Heart left ventricle (tissue), 16 donors: Measurements from ENCODE around the gene POLE3. TPM values are rescaled to one million over a fixed set of nuclear protein-coding genes. Genes with fewer than 3 reads are reported as not detected.
A peak's percentile ranks its signal among the peaks of the same experiment; 100 is the strongest.
"Not testable (repeated sequence)": the region's sequence is repeated elsewhere in the genome, so short reads cannot be mapped to it uniquely, and the experiment has no call there.

ENCODE experiments used
- ATAC-seq, 4 donors: fragments of 200-7000 bp; cut with Tn5 transposase; one replicate each; pipeline ENCODE4 v1.9.1; 2020 to 2022; ENCODE audit warnings: moderate library complexity in 4 of 4, mild to moderate bottlenecking in 3 of 4, moderate number of reproducible peaks in 1 of 4
- DNase-seq, 5 donors: peaks; one replicate each; pipeline ENCODE4 v3.0.0-alpha.2; 2020
- H3K27ac ChIP-seq, 12 donors: fragments of 200-600 bp; sonication (generic) in 4 of 12; one replicate each; pipeline versions ENCODE4 v1.5.0 to v1.8.0; 2016 to 2022; ENCODE audit warnings: mild to moderate bottlenecking in 2 of 12
- H3K27me3 ChIP-seq, 9 donors: fragments of 200-600 bp; sonication (generic) in 2 of 9; one replicate each; pipeline versions ENCODE4 v1.5.1 to v1.8.0; 2016 to 2022; ENCODE audit warnings: mild to moderate bottlenecking in 3 of 9
- H3K36me3 ChIP-seq, 9 donors: fragments of 200-600 bp; sonication (generic) in 2 of 9; one replicate each; pipeline versions ENCODE4 v1.5.0 to v1.8.0; 2018 to 2022; ENCODE audit warnings: mild to moderate bottlenecking in 2 of 9
- H3K4me1 ChIP-seq, 12 donors: fragments of 200-600 bp; sonication (generic) in 4 of 12; one replicate each; pipeline versions ENCODE4 v1.5.0 to v1.8.0; 2016 to 2022; ENCODE audit warnings: mild to moderate bottlenecking in 3 of 12
- H3K4me3 ChIP-seq, 12 donors: fragments of 200-600 bp; sonication (generic) in 4 of 12; one replicate each; pipeline versions ENCODE4 v1.5.0 to v1.8.0; 2017 to 2022; ENCODE audit warnings: mild to moderate bottlenecking in 9 of 12, moderate library complexity in 4 of 12
- H3K9me3 ChIP-seq, 12 donors: fragments of 200-600 bp; sonication (generic) in 4 of 12; one replicate each; pipeline versions ENCODE4 v1.5.0 to v1.8.0; 2016 to 2022; ENCODE audit warnings: mild to moderate bottlenecking in 1 of 12
- CTCF ChIP-seq, 12 donors: fragments of 200-600 bp; sonication (generic) in 4 of 12; IDR thresholded peaks; one replicate each; pipeline versions ENCODE4 v1.5.0 to v1.8.0; 2018 to 2022; ENCODE audit warnings: antibody characterized with exemption in 12 of 12, mild to moderate bottlenecking in 5 of 12
- POLR2A ChIP-seq, 2 donors: fragments of 450-650 bp; IDR thresholded peaks; one replicate each; pipeline ENCODE4 v1.6.1; 2017; ENCODE audit warnings: antibody characterized with exemption in 2 of 2, mild to moderate bottlenecking in 2 of 2, moderate library complexity in 2 of 2
- WGBS, 4 donors: extraction: QIAGEN DNeasy Blood & Tissue Kit in 2 of 4; methylation state at CpG; one replicate each; pipeline versions ENCODE4 v1.1.5 to v1.1.7; 2013 to 2018; 5-methylcytosine and 5-hydroxymethylcytosine counted together
- intact Hi-C, 10 donors: fragments of 100-400 bp; cut with DNase I; formaldehyde crosslinking; loops; one replicate each; pipeline versions ENCODE4 v1.11.1 to v1.14.2; 2022
- polyA plus RNA-seq, 2 donors: library from polyadenylated mRNA; stranded (reverse); fragments of 200-250 nt; gene quantifications; one replicate each; pipeline ENCODE4 v1.2.3, GENCODE V29; 2013
- total RNA-seq, 9 donors: library from RNA; depleted of rRNA in 2 of 9; stranded (reverse); fragments of >200 nt in 2 of 9; fragmentation: NEBNext Ultra II Directional in 3 of 9; extraction: Animal tissue kit (Norgen Biotek cat#: 25700) in 3 of 9; gene quantifications; one replicate each; pipeline versions ENCODE4 v1.1.0 to v1.2.4, GENCODE V29; 2016 to 2023
- donor health status: ischemic (EF 13 %, LVEDD 7.1; RV severe dilation, severe dysfunction).
- donor health status: healthy with polysubstance abuse.
- donor health status: DM: no; HTN: yes; CAD: no.
- donor health status: DM: no; HTN: no; CAD: no.
- donor health status: ischemic (EF 25% LVEDD 6.9; RV normal size, moderate dysfunction).
- donor health status: ischemic (EF 25% LVEDD 5.7; RV mildly dilated, moderate dysfunction).
- donor health status: healthy.
- donor health status: DM: yes; HTN: yes; CAD: no.
- donor health status: ischemic (EF 35%, LVEDD 5.7; RV mildly dilated, moderate dysfunction).
- donor health status: nonischemic (EF 11% LVEDD 7.7; RV severe dilation, severe dysfunction).
- donor health status: DM: yes; HTN: yes; CAD: no.
- donor health status: PGD.
- donor health status: ischemic (EF 29% LVEDD 5.4; RV normal size, mild dysfunction).
- donor health status: nonischemic (EF 23%, LVEDD 6.1; RV moderate dilation, normal function).

The POLE3 gene
- total and polyA plus RNA-seq, 11 donors = 14.9 to 72.4 (median 24.3) TPM

- TF ChIP-seq CTCF (IDR thresholded peaks at IDR 0.05) = no peak
- no peak for TF ChIP-seq POLR2A (IDR thresholded peaks at IDR 0.05)
- H3K36me3 ChIP-seq = peaks cover 0 to 3% (median 0%) of the 10 kb centered on the region in 9 donors
- H3K27me3 ChIP-seq = no peaks in the 10 kb centered on the region
- H3K4me3 ChIP-seq = no peak overlapping the region
- WGBS, 4 donors = 50 to 71% (median 66%) methylated on average over 1 of the region's 1 CpG
- no peak overlapping the region for H3K27ac ChIP-seq
- no peaks in the 10 kb centered on the region for H3K9me3 ChIP-seq
- DNase-seq (no peak), ATAC-seq (no peak)
- intact Hi-C loops = no loop called here
- peaks cover 0 to 9% (median under 1%) of the 10 kb centered on the region in 12 donors for H3K4me1 ChIP-seq
Observed at GRCh38 chr9:113380869-113381378, 29.6 kb downstream of the POLE3 start.

GRCh38 chr9:113379829-113380210, 30.7 kb downstream of the POLE3 start:
- not testable (repeated sequence) for H3K27ac ChIP-seq, DNase-seq, H3K9me3 ChIP-seq, H3K36me3 ChIP-seq, H3K27me3 ChIP-seq, ATAC-seq, H3K4me3 ChIP-seq
- WGBS, 4 donors = 77 to 85% (median 83%) methylated on average over 2 of the region's 2 CpGs
- intact Hi-C loops = loop anchor here in 3 of 10 donors (5.0 kb wide), 1 partner anchor 38 kb away; the partner anchor contains the start of gene WDR31 (in 3 of the 3)
- H3K4me1 ChIP-seq = peaks cover 0 to 18% (median 4%) of the 10 kb centered on the region in 12 donors

- 60 to 67% (median 63%) methylated on average over 23 to 24 of the region's 24 CpGs for WGBS, 4 donors
- H3K4me3 ChIP-seq, H3K27me3 ChIP-seq, H3K9me3 ChIP-seq, DNase-seq, ATAC-seq, H3K27ac ChIP-seq: not testable (repeated sequence)
- Histone ChIP-seq H3K36me3 (peaks cover 0 to 12% (median 2%) of the 10 kb centered on the region in 9 donors), H3K4me1 (peaks cover 0 to 18% (median 4%) of the 10 kb centered on the region in 12 donors)
- intact Hi-C loops = loop anchor here in 3 of 10 donors (5.0 kb wide), 1 partner anchor 37 kb away; the partner anchor contains the start of gene WDR31 (in 3 of the 3)
Observed at GRCh38 chr9:113379094-113379828, 31.2 kb downstream of the POLE3 start.

- ATAC-seq = peak; percentile 88 to 96 (median 94)
- WGBS, 4 donors = 1 to 6% (median 4%) methylated on average over 49 to 74 of the region's 74 CpGs
Observed at GRCh38 chr9:113376634-113377567, 33.6 kb downstream of the POLE3 start, which contains the start of gene HDHD3. Gene HDHD3, minus strand, starts transcription at chr9:113376986. Its CDS starts 2,632 bp downstream, at chr9:113374354.

More at GRCh38 chr9:113376634-113377567, 33.6 kb downstream of the POLE3 start, which contains the start of gene HDHD3:
- intact Hi-C loops = loop anchor here in 3 of 10 donors (5.0 kb wide), 1 partner anchor 35 kb away; the partner anchor contains the start of gene WDR31 (in 3 of the 3)
- H3K4me3 ChIP-seq = peak within 1 kb of the TSS; percentile 65 to 99 (median 84)
- H3K27ac ChIP-seq = peak within 1 kb of the TSS; percentile 29 to 86 (median 77)
- peaks cover 0 to 18% (median 4%) of the 10 kb centered on the region in 12 donors for H3K4me1 ChIP-seq
- TF ChIP-seq POLR2A (IDR thresholded peaks at IDR 0.05) (peak in 1 of 2 donors; percentile 83), CTCF (IDR thresholded peaks at IDR 0.05) (no peak)
- peaks cover 0 to 29% (median 15%) of the 10 kb centered on the region in 9 donors for H3K36me3 ChIP-seq
- peak; percentile 74 to 89 (median 80) for DNase-seq
- H3K9me3 ChIP-seq = no peaks in the 10 kb centered on the region
- H3K27me3 ChIP-seq = no peaks in the 10 kb centered on the region
